Fibroblast of lung (primary cell): ENCODE data around the gene TUBB4B. TPM values are rescaled to one million over a fixed set of nuclear protein-coding genes. Genes with fewer than 3 reads are reported as not detected.

ENCODE experiments used
- DNase-seq, 2 donors: peaks; one replicate each; pipeline versions ENCODE4 v3.0.0 to v3.0.0-alpha.2; 2010; ENCODE audit warnings: low read depth in 2 of 2
- H2AFZ ChIP-seq: 2 replicates; pipeline ENCODE4 v1.5.1; 2012; ENCODE audit warnings: low read length, control low read depth, inconsistent platforms
- H3K27ac ChIP-seq: 2 replicates; pipeline ENCODE4 v1.5.1; 2011; ENCODE audit warnings: low read length, control low read depth; ENCODE audit not compliant: insufficient read depth
- H3K27me3 ChIP-seq: 2 replicates; pipeline ENCODE4 v1.5.1; 2011; ENCODE audit warnings: mild to moderate bottlenecking, low read length; ENCODE audit not compliant: control insufficient read depth, insufficient read depth
- H3K36me3 ChIP-seq: 2 replicates; pipeline ENCODE4 v1.5.1; 2011; ENCODE audit warnings: low read length; ENCODE audit not compliant: control insufficient read depth, insufficient read depth
- H3K4me1 ChIP-seq: 2 replicates; pipeline ENCODE4 v1.5.1; 2011; ENCODE audit warnings: low read length; ENCODE audit not compliant: control insufficient read depth, insufficient read depth; ENCODE audit errors: extremely low read depth
- H3K4me2 ChIP-seq: 2 replicates; pipeline ENCODE4 v1.5.1; 2011; ENCODE audit warnings: low read length, control low read depth; ENCODE audit not compliant: insufficient read depth; ENCODE audit errors: extremely low read depth
- H3K4me3 ChIP-seq, 4 experiments: fragments of 200-600 bp in 1 of 4; sonication (generic) in 1 of 4; replicated peaks in 1 of 4; 2 replicates each; pipeline ENCODE4 v1.5.1; 2011 to 2016; ENCODE audit warnings: low read length in 4 of 4, low read depth in 3 of 4, mild to moderate bottlenecking in 3 of 4, control low read depth in 2 of 4, inconsistent platforms in 1 of 4, mixed read lengths in 1 of 4; ENCODE audit not compliant: insufficient read depth in 1 of 4; ENCODE audit errors: control extremely low read depth in 1 of 4
- H3K79me2 ChIP-seq: 2 replicates; pipeline ENCODE4 v1.5.1; 2012; ENCODE audit warnings: mild to moderate bottlenecking, low read length, inconsistent platforms; ENCODE audit not compliant: control insufficient read depth, insufficient read depth
- H3K9ac ChIP-seq: 2 replicates; pipeline ENCODE4 v1.5.1; 2011; ENCODE audit warnings: mild to moderate bottlenecking, low read length, control low read depth; ENCODE audit not compliant: insufficient read depth
- H3K9me3 ChIP-seq: 2 replicates; pipeline ENCODE4 v1.5.1; 2012; ENCODE audit warnings: low read depth, low read length; ENCODE audit not compliant: control insufficient read depth, insufficient read depth
- H4K20me1 ChIP-seq: 2 replicates; pipeline ENCODE4 v1.5.1; 2011; ENCODE audit warnings: low read length; ENCODE audit not compliant: control insufficient read depth, insufficient read depth; ENCODE audit errors: extremely low read depth
- EZH2 ChIP-seq: IDR thresholded peaks from 2 replicates; pipeline ENCODE4 v1.5.1; 2012; ENCODE audit warnings: low read length, control low read depth, mild to moderate bottlenecking; ENCODE audit errors: missing control alignments
- polyA plus RNA-seq, 2 donors: library from polyadenylated mRNA; depleted of rRNA in 1 of 2; stranded (reverse) in 1 of 2; unstranded in 1 of 2; fragments of >200 nt; gene quantifications; 2 replicates each; pipeline ENCODE4 v1.2.1, GENCODE V29; 2011 to 2012; ENCODE audit warnings: missing spikeins in 1 of 2
- total RNA-seq: library from RNA; depleted of rRNA; stranded (reverse); fragments of >200 nt; gene quantifications from 2 replicates; pipeline ENCODE4 v1.2.1, GENCODE V29; 2014
- TF ChIP-seq, protein P1 (sequence below), 2 donors: IDR thresholded peaks in 1 of 2; conservative IDR thresholded peaks in 1 of 2; 1 replicate in 1 of 2; 2 replicates in 1 of 2; pipeline ENCODE4 v1.5.1; 2011 to 2012; ENCODE audit warnings: low read length in 2 of 2, control low read depth in 1 of 2, inconsistent platforms in 1 of 2, low read depth in 1 of 2, mild to moderate bottlenecking in 1 of 2

The TUBB4B gene
- total and polyA plus RNA-seq, 2 donors (not counting 1 experiment from before 2014, with no cell fraction given), result 111 to 332 TPM

DNA sequence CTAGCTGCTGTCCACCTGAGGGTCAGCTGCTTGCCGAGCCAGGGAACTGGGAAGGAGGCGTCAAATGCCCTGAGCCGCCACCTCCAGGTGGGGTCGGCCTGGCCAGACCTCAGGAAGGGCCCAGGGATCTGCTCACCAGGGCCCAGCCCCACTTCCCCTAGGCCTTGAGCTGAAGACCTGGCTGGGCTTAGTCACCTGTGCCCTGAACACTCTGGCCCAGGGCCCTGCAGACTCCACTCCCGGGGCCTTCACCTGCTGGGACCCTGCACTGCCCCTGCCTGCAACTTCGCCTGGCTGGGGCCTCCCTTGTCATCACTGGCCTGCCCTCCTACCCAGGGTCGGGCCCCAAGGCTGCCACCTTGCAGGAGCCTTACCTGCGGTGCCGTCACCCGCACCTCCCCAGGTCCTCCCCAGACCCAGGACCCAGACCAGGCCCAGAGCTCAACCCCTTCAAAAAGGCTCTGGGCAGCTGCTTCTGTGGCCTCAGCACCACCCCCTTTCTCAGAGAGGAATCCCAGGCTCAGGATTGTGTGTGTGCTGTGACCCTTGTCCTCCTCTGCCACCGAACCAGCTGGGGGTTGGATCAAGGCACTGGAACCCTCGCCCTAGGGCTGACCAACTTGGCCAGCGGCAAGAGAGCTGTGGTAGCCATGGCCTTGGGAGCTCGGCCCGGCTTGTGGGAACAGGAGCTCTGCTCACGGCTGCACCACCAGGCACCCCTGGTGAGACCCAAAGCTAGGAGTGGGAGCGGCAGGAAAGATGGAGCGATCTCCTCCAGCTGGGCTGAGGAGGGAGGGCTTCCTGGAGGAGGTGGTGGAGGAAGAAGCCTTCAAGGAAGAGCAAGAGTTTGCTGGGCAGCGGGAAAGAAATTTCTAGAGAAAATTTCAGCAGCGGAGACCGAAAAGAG, 12.9 kb downstream of the TUBB4B start:
- Histone ChIP-seq H4K20me1 (no peaks in the 10 kb centered on the region), H3K4me1 (peaks cover 10% of the 10 kb centered on the region), H3K9ac (peak overlapping the region; percentile 65), H3K36me3 (peaks cover 7% of the 10 kb centered on the region), H3K4me2 (peak overlapping the region; percentile 87), H3K27me3 (no peaks in the 10 kb centered on the region), H3K79me2 (peaks cover 19% of the 10 kb centered on the region), H3K9me3 (no peaks in the 10 kb centered on the region), H3K4me3 (peak overlapping the region; percentile 47 to 93 (median 80)), H2AFZ (peak overlapping the region; percentile 85), H3K27ac (peak overlapping the region; percentile 39)
- no peak for DNase-seq
- no peak for TF ChIP-seq EZH2
- TF ChIP-seq, protein P1, sequence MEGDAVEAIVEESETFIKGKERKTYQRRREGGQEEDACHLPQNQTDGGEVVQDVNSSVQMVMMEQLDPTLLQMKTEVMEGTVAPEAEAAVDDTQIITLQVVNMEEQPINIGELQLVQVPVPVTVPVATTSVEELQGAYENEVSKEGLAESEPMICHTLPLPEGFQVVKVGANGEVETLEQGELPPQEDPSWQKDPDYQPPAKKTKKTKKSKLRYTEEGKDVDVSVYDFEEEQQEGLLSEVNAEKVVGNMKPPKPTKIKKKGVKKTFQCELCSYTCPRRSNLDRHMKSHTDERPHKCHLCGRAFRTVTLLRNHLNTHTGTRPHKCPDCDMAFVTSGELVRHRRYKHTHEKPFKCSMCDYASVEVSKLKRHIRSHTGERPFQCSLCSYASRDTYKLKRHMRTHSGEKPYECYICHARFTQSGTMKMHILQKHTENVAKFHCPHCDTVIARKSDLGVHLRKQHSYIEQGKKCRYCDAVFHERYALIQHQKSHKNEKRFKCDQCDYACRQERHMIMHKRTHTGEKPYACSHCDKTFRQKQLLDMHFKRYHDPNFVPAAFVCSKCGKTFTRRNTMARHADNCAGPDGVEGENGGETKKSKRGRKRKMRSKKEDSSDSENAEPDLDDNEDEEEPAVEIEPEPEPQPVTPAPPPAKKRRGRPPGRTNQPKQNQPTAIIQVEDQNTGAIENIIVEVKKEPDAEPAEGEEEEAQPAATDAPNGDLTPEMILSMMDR (conservative IDR thresholded peaks at IDR 0.05 in 1 of 2, IDR thresholded peaks at IDR 0.05 in 1 of 2; ENCODE audit: low read depth in 1 of 2, low read length in 2 of 2), result no peak

DNA sequence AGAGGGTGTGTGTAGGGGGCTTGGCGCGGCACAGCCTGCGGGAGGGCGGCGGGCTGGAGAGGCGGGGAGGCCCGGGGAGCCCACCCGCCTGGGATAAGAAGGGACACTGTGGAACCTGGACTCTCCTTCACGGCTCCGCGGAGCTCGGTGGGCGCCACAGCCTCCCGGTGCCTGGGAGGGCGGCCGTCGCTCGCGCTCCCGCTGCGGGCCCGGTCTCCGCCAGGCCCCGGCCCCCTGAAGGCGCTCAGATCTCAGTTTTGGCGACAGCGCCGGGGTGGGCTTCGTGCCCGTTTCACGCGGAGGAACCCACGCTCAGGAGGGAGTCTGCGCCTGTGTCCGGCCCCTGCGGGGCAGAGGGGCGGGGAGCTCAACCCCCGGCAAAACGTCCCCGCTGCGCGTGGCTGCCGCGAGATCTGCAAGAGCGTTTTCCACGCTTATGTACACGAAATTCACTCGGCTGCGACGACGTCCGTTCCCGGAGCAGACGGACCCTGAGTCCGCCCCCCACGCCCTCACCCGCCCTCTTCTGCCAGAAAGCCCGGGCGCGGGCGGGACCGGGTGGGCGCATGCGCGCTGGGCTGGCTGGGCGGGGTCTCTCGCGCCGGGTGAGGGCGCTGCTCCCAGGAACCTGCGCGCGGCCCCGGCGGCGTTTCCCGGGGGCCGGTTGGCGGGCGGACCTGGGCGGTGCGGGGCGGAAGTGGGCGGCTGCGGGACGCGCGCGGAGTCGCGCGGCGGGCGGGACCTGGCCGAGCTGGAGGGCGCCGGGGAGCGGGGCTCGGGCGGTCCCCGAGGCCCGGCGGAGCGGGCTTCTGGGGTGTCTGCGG, 13.7 kb downstream of the TUBB4B start, which contains the start of gene NELFB:
TSS of gene NELFB (plus strand) at position 704 of the 824 bp plus-strand sequence.
- TF ChIP-seq, protein P1 (conservative IDR thresholded peaks at IDR 0.05 in 1 of 2, IDR thresholded peaks at IDR 0.05 in 1 of 2; ENCODE audit: low read depth in 1 of 2, low read length in 2 of 2), result no peak
- TF ChIP-seq EZH2, result no peak
- Histone ChIP-seq H3K79me2 (peaks cover 21% of the 10 kb centered on the region), H3K4me1 (peaks cover 10% of the 10 kb centered on the region), H3K27me3 (no peaks in the 10 kb centered on the region), H3K4me3 (peak within 1 kb of the TSS; percentile 72 to 96 (median 90)), H4K20me1 (no peaks in the 10 kb centered on the region), H3K9ac (peak within 1 kb of the TSS; percentile 65), H2AFZ (peak within 1 kb of the TSS; percentile 85), H3K27ac (peak within 1 kb of the TSS; percentile 39), H3K36me3 (peaks cover 10% of the 10 kb centered on the region), H3K4me2 (peak within 1 kb of the TSS; percentile 97), H3K9me3 (no peaks in the 10 kb centered on the region)
- peak; percentile 77 to 83 for DNase-seq
